Chondrocyte (in vitro differentiated cells): ENCODE measurements around the gene GRIK3. TPM values are rescaled to one million over a fixed set of nuclear protein-coding genes. Genes with fewer than 3 reads are reported as not detected.

Experiments
- DNase-seq: peaks from one replicate; pipeline ENCODE4 v3.0.0; 2021; ENCODE audit warnings: mixed read lengths, low spot score
- H3K27ac Mint-ChIP-seq: one replicate; pipeline ENCODE4 v1.8.0; 2021; ENCODE audit warnings: mild to moderate bottlenecking, moderate library complexity, mixed read lengths; ENCODE audit not compliant: unreplicated experiment
- H3K27me3 Mint-ChIP-seq: 2 replicates; pipeline ENCODE4 v1.8.0; 2021; ENCODE audit warnings: low read depth, mixed read lengths
- H3K36me3 Mint-ChIP-seq: 2 replicates; pipeline ENCODE4 v1.8.0; 2021; ENCODE audit warnings: low read depth, mixed read lengths
- H3K4me1 Mint-ChIP-seq: 2 replicates; pipeline ENCODE4 v1.8.0; 2021; ENCODE audit warnings: low read depth, mild to moderate bottlenecking, mixed read lengths
- H3K4me3 Mint-ChIP-seq: one replicate; pipeline ENCODE4 v1.8.0; 2021; ENCODE audit warnings: mild to moderate bottlenecking, moderate library complexity, mixed read lengths; ENCODE audit not compliant: unreplicated experiment
- H3K9me3 Mint-ChIP-seq: 2 replicates; pipeline ENCODE4 v1.8.0; 2021; ENCODE audit warnings: low read depth, mixed read lengths
- total RNA-seq: library from RNA; stranded (reverse); gene quantifications from 3 replicates; pipeline ENCODE4 v1.2.1, GENCODE V29; 2021
- TF ChIP-seq, protein P1 (sequence below): fragments of 200-600 bp; sonication (generic); IDR thresholded peaks from 2 replicates; pipeline ENCODE4 v1.5.0; 2021; ENCODE audit warnings: antibody characterized with exemption, mild to moderate bottlenecking, moderate library complexity

The GRIK3 gene
- total RNA-seq, 1 donor from 2014 or later = not detected

DNA sequence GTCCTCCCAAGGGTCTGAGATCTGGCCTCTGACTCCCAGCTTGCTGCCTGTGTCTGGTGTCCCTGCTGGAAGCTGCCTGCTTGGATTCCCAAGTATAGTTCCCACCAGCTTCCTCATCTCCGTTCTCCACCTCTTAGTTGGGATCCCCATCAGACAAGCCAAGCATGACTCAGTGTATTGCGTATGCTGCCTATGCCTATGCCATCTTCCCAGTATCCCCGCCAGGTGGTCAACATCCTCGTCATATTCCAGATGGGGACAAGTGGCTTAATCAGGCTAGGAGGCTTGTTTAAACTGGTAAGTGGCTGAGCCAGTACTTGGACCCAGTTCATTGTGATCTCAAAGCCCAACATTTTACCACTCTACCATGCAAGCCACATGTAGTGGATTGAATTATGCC, 204.4 kb downstream of the GRIK3 start:
- no peaks in the 10 kb centered on the region for H3K36me3 Mint-ChIP-seq
- TF ChIP-seq, protein P1, sequence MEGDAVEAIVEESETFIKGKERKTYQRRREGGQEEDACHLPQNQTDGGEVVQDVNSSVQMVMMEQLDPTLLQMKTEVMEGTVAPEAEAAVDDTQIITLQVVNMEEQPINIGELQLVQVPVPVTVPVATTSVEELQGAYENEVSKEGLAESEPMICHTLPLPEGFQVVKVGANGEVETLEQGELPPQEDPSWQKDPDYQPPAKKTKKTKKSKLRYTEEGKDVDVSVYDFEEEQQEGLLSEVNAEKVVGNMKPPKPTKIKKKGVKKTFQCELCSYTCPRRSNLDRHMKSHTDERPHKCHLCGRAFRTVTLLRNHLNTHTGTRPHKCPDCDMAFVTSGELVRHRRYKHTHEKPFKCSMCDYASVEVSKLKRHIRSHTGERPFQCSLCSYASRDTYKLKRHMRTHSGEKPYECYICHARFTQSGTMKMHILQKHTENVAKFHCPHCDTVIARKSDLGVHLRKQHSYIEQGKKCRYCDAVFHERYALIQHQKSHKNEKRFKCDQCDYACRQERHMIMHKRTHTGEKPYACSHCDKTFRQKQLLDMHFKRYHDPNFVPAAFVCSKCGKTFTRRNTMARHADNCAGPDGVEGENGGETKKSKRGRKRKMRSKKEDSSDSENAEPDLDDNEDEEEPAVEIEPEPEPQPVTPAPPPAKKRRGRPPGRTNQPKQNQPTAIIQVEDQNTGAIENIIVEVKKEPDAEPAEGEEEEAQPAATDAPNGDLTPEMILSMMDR = no peak
- no peaks in the 10 kb centered on the region for H3K9me3 Mint-ChIP-seq
- no peak overlapping the region for H3K27ac Mint-ChIP-seq
- peaks cover 24% of the 10 kb centered on the region for H3K27me3 Mint-ChIP-seq
- H3K4me3 Mint-ChIP-seq = no peak overlapping the region
- DNase-seq = peak; percentile 22
- no peaks in the 10 kb centered on the region for H3K4me1 Mint-ChIP-seq

GRCh38 chr1:36829066-36829465, 205.2 kb downstream of the GRIK3 start:
- TF ChIP-seq, protein P1 = no peak
- no peak overlapping the region for H3K4me3 Mint-ChIP-seq
- no peaks in the 10 kb centered on the region for H3K36me3 Mint-ChIP-seq
- H3K9me3 Mint-ChIP-seq = no peaks in the 10 kb centered on the region
- H3K27me3 Mint-ChIP-seq = peaks cover 22% of the 10 kb centered on the region
- DNase-seq = no peak
- H3K4me1 Mint-ChIP-seq = peaks cover 5% of the 10 kb centered on the region
- H3K27ac Mint-ChIP-seq = no peak overlapping the region

GRCh38 chr1:36825226-36825625, 209.1 kb downstream of the GRIK3 start:
- Mint-ChIP-seq H3K9me3 (no peaks in the 10 kb centered on the region), H3K27me3 (peaks cover 16% of the 10 kb centered on the region), H3K36me3 (no peaks in the 10 kb centered on the region), H3K4me1 (peaks cover 6% of the 10 kb centered on the region), H3K27ac (no peak overlapping the region), H3K4me3 (no peak overlapping the region)
- TF ChIP-seq, protein P1 = no peak
- DNase-seq = peak; percentile 61

DNA sequence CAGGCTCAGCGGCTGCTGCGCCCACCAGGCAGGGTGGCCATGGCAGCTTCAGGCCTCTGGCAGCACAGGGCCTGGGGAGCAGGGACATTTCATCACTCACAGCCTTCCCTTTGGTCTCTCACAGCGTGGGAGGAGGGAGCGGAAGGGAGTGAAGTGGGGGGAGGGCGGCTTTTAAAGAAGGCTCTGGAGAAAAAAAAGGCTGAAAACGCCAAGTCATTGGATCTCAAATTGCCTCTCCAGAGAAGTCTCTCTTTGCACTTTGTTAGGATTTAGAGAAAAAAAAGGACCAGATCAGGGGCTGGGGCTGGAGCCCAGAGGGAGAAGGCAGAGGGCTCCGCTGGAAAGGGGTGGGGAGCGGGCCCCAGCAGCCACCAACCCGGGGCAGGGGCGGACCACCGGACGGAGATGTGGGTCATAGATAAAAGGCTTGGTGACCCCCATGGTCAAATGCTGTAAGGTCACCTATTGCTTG, 209.9 kb downstream of the GRIK3 start:
- TF ChIP-seq, protein P1 = no peak
- H3K27ac Mint-ChIP-seq = no peak overlapping the region
- peaks cover 16% of the 10 kb centered on the region for H3K27me3 Mint-ChIP-seq
- no peaks in the 10 kb centered on the region for H3K36me3 Mint-ChIP-seq
- H3K9me3 Mint-ChIP-seq = no peaks in the 10 kb centered on the region
- DNase-seq = peak; percentile 49
- no peak overlapping the region for H3K4me3 Mint-ChIP-seq
- peaks cover 6% of the 10 kb centered on the region for H3K4me1 Mint-ChIP-seq

DNA sequence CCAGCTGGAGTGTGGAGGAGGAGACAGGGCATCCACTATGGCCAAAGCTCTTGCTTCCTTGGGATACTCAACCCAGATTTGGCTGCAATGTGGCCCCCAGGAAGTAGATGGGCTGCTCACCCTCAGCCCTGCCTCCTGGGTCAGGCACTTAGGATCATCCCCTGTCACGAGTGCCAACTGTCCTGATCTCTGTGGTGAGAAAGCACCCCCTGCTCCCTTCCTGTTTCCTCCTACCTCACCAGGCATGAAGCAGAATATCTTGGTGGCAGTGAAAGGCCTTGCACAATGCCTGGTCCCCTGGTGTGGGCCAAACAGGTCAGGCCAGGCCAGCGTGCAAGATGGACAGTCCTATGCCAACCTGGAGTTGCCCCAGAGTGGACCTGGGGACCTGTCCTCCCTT, 211.7 kb downstream of the GRIK3 start:
- Mint-ChIP-seq H3K27ac (no peak overlapping the region), H3K4me3 (no peak overlapping the region), H3K36me3 (no peaks in the 10 kb centered on the region), H3K4me1 (peaks cover 6% of the 10 kb centered on the region), H3K27me3 (peaks cover 20% of the 10 kb centered on the region), H3K9me3 (no peaks in the 10 kb centered on the region)
- peak; percentile 61 for DNase-seq
- TF ChIP-seq, protein P1 = no peak
